Fibroblast of the aortic adventitia (primary cell): ENCODE measurements around the gene POLA1. TPM values are rescaled to one million over a fixed set of nuclear protein-coding genes. Genes with fewer than 3 reads are reported as not detected.

Experiments used
- DNase-seq: peaks from one replicate; pipeline ENCODE4 v3.0.0-alpha.2; 2010; ENCODE audit warnings: low read depth
- H3K4me3 ChIP-seq: 2 replicates; pipeline ENCODE4 v1.5.1; 2011; ENCODE audit warnings: low read depth, mild to moderate bottlenecking, control low read depth, low read length, moderate library complexity
- small RNA-seq: library from RNA; depleted of rRNA; stranded (forward); fragments of <200 nt; gene quantifications from one replicate; pipeline ENCODE3, GENCODE V24; 2012
- total RNA-seq: library from RNA; depleted of rRNA; stranded (reverse); fragments of >200 nt; gene quantifications from 2 replicates; pipeline ENCODE4 v1.2.3, GENCODE V29; 2012; ENCODE audit warnings: low replicate concordance
- TF ChIP-seq, protein P1 (sequence below): IDR thresholded peaks from 2 replicates; pipeline ENCODE4 v1.5.1; 2011; ENCODE audit warnings: mild to moderate bottlenecking, low read length, control low read depth, inconsistent platforms; ENCODE audit not compliant: insufficient read depth

The POLA1 gene
- total RNA-seq, 1 donor, result 24.9 TPM

DNA sequence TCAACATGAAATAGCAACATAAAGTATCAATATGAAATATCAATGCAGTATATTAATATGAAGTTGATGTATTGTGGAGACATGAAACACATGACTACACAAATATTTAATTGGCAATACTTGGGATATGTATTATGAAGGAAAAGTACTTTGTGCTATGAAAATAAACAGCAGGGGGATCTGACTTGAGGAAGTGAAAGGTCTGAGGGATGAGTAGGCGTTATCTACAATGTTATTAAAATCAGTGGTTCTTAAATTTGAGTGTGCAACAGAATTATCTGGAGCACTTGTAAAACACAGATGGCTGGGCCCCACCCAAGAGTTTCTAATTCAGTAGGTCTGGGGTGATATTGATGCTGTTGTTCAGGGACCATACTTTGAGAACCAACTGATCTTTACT is 349.5 kb downstream of the POLA1 start:
- no peak for DNase-seq
- H3K4me3 ChIP-seq, result no peak overlapping the region
- TF ChIP-seq, protein P1, sequence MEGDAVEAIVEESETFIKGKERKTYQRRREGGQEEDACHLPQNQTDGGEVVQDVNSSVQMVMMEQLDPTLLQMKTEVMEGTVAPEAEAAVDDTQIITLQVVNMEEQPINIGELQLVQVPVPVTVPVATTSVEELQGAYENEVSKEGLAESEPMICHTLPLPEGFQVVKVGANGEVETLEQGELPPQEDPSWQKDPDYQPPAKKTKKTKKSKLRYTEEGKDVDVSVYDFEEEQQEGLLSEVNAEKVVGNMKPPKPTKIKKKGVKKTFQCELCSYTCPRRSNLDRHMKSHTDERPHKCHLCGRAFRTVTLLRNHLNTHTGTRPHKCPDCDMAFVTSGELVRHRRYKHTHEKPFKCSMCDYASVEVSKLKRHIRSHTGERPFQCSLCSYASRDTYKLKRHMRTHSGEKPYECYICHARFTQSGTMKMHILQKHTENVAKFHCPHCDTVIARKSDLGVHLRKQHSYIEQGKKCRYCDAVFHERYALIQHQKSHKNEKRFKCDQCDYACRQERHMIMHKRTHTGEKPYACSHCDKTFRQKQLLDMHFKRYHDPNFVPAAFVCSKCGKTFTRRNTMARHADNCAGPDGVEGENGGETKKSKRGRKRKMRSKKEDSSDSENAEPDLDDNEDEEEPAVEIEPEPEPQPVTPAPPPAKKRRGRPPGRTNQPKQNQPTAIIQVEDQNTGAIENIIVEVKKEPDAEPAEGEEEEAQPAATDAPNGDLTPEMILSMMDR, result no peak

Small RNA genes lying within 50 kb of the gene (small RNA-seq; reads per million reads assigned to genes)
- gene SCARNA23, result 3.9 reads per million, percentile 85 among the genes with 10 or more reads in this experiment

Other genes with a start within 250 kb of the POLA1 start
- 2.9 and 6.7 TPM in 2 replicates for gene PDK3, start 228.6 kb upstream of the POLA1 start, total RNA-seq
- 0.27 and 0.74 TPM in 2 replicates for gene PCYT1B, start 46.6 kb upstream of the POLA1 start, total RNA-seq